CD14-positive monocyte (primary cell): ENCODE data around the gene SPNS3. TPM values are rescaled to one million over a fixed set of nuclear protein-coding genes. Genes with fewer than 3 reads are reported as not detected.

Experiments
- DNase-seq, 3 donors: peaks; one replicate each; pipeline ENCODE4 v3.0.0-alpha.2; 2011 to 2022
- H2AFZ ChIP-seq: 2 replicates; pipeline ENCODE4 v1.6.0; 2012; ENCODE audit warnings: mild to moderate bottlenecking, low read depth, low read length, inconsistent platforms; ENCODE audit not compliant: insufficient read depth, poor library complexity, severe bottlenecking
- H3K27ac ChIP-seq, 2 donors: 1 replicate in 1 of 2; 2 replicates in 1 of 2; pipeline ENCODE4 v1.5.1; 2012 to 2013; ENCODE audit warnings: low read length in 2 of 2, control low read depth in 1 of 2, inconsistent platforms in 1 of 2, low read depth in 1 of 2, mild to moderate bottlenecking in 1 of 2
- H3K27me3 ChIP-seq, 2 donors: one replicate each; pipeline versions ENCODE4 v1.6.0 to v1.6.1; 2011 to 2013; ENCODE audit warnings: low read length in 2 of 2; ENCODE audit not compliant: control insufficient read depth in 2 of 2, insufficient read depth in 2 of 2
- H3K36me3 ChIP-seq, 2 donors: replicated peaks in 1 of 2; 1 replicate in 1 of 2; 2 replicates in 1 of 2; pipeline versions ENCODE4 v1.5.1 to v1.6.1; 2012 to 2013; ENCODE audit warnings: low read length in 2 of 2, control low read depth in 1 of 2, inconsistent platforms in 1 of 2, mild to moderate bottlenecking in 1 of 2; ENCODE audit not compliant: insufficient read depth in 2 of 2, control insufficient read depth in 1 of 2
- H3K4me1 ChIP-seq, 2 donors: 1 replicate in 1 of 2; 2 replicates in 1 of 2; pipeline versions ENCODE4 v1.5.1 to v1.6.1; 2012 to 2013; ENCODE audit warnings: low read length in 2 of 2, control low read depth in 1 of 2, inconsistent platforms in 1 of 2, mild to moderate bottlenecking in 1 of 2, moderate library complexity in 1 of 2; ENCODE audit not compliant: insufficient read depth in 2 of 2, control insufficient read depth in 1 of 2
- H3K4me2 ChIP-seq: replicated peaks from 2 replicates; pipeline ENCODE3; 2012; ENCODE audit warnings: low read length, moderate library complexity, mild to moderate bottlenecking; ENCODE audit not compliant: poor library complexity, severe bottlenecking; ENCODE audit errors: extremely low read depth
- H3K4me3 ChIP-seq, 3 experiments: fragments of 200-600 bp in 1 of 3; sonication (generic) in 1 of 3; replicated peaks in 1 of 3; 1 replicate in 2 of 3; 2 replicates in 1 of 3; pipeline ENCODE4 v1.5.1; 2011 to 2013; ENCODE audit warnings: low read length in 3 of 3, mild to moderate bottlenecking in 3 of 3, control low read depth in 2 of 3, low read depth in 2 of 3, inconsistent platforms in 1 of 3, moderate library complexity in 1 of 3
- H3K79me2 ChIP-seq: 2 replicates; pipeline ENCODE4 v1.6.0; 2012; ENCODE audit warnings: mild to moderate bottlenecking, control low read depth, inconsistent platforms, low read length, moderate library complexity; ENCODE audit not compliant: insufficient read depth
- H3K9ac ChIP-seq: 2 replicates; pipeline ENCODE4 v1.6.0; 2017; ENCODE audit warnings: low read length, mild to moderate bottlenecking; ENCODE audit not compliant: insufficient read depth, poor library complexity, severe bottlenecking
- H3K9me3 ChIP-seq, 2 donors: replicated peaks in 1 of 2; 1 replicate in 1 of 2; 2 replicates in 1 of 2; pipeline versions ENCODE4 v1.5.1 to v1.6.1; 2012 to 2013; ENCODE audit warnings: low read length in 2 of 2, control low read depth in 1 of 2; ENCODE audit not compliant: control insufficient read depth in 1 of 2, insufficient read depth in 1 of 2
- H4K20me1 ChIP-seq: 2 replicates; pipeline ENCODE4 v1.6.0; 2012; ENCODE audit warnings: mild to moderate bottlenecking, low read length, control low read depth, moderate library complexity; ENCODE audit not compliant: insufficient read depth
- H3K27ac Mint-ChIP-seq, 7 donors: one replicate each; pipeline ENCODE4 v1.8.0; 2020; ENCODE audit warnings: mild to moderate bottlenecking in 7 of 7, mixed read lengths in 7 of 7, moderate library complexity in 6 of 7, inconsistent platforms in 2 of 7
- H3K27me3 Mint-ChIP-seq, 3 donors: one replicate each; pipeline ENCODE4 v1.8.0; 2021 to 2022; ENCODE audit warnings: low read depth in 3 of 3, mild to moderate bottlenecking in 3 of 3, mixed read lengths in 3 of 3, moderate library complexity in 3 of 3, inconsistent platforms in 1 of 3
- H3K36me3 Mint-ChIP-seq, 2 donors: one replicate each; pipeline ENCODE4 v1.8.0; 2020; ENCODE audit warnings: mixed read lengths in 2 of 2, inconsistent platforms in 1 of 2, mild to moderate bottlenecking in 1 of 2
- H3K4me1 Mint-ChIP-seq: one replicate; pipeline ENCODE4 v1.8.0; 2020; ENCODE audit warnings: mild to moderate bottlenecking, mixed read lengths
- H3K4me3 Mint-ChIP-seq, 2 donors: one replicate each; pipeline ENCODE4 v1.8.0; 2020; ENCODE audit warnings: mild to moderate bottlenecking in 2 of 2, mixed read lengths in 2 of 2, moderate library complexity in 1 of 2
- H3K9me3 Mint-ChIP-seq, 7 donors: one replicate each; pipeline ENCODE4 v1.8.0; 2020 to 2022; ENCODE audit warnings: mixed read lengths in 7 of 7, mild to moderate bottlenecking in 6 of 7, moderate library complexity in 6 of 7, inconsistent platforms in 2 of 7
- CTCF ChIP-seq: fragments of 200-600 bp; IDR thresholded peaks from one replicate; pipeline ENCODE4 v1.8.0; 2022; ENCODE audit warnings: antibody characterized with exemption, mild to moderate bottlenecking
- WGBS: methylation state at CpG from one replicate; pipeline ENCODE4 v1.1.5; 2013; ENCODE audit warnings: missing lambda C conversion rate; ENCODE audit not compliant: insufficient coverage; 5-methylcytosine and 5-hydroxymethylcytosine counted together
- intact Hi-C, 2 donors: fragments of 100-400 bp; cut with micrococcal nuclease; formaldehyde crosslinking; loops; one replicate each; pipeline versions ENCODE4 v1.15.0 to v1.15.1; 2023
- polyA plus RNA-seq, 3 donors: library from polyadenylated mRNA; depleted of rRNA in 1 of 3; unstranded in 2 of 3; stranded (reverse) in 1 of 3; fragments of 300-500 nt in 2 of 3; fragments of >200 nt in 1 of 3; fragmentation: Illumina TruSeq in 2 of 3; gene quantifications; 1 replicate in 2 of 3; 2 replicates in 1 of 3; pipeline ENCODE4 v1.2.3, GENCODE V29; 2012 to 2021

The SPNS3 gene
- polyA plus RNA-seq, 3 donors = 2.3 to 5.7 (median 4.5) TPM

GRCh38 chr17:4450710-4451316 lies 17.1 kb downstream of the SPNS3 start:
- no peak overlapping the region for H2AFZ ChIP-seq
- H3K4me3 ChIP-seq = no peak overlapping the region
- H3K4me3 Mint-ChIP-seq = no peak overlapping the region
- H3K9me3 Mint-ChIP-seq = no peaks in the 10 kb centered on the region
- intact Hi-C loops = no loop called here
- peaks cover 13% of the 10 kb centered on the region for H3K79me2 ChIP-seq
- no peaks in the 10 kb centered on the region for H4K20me1 ChIP-seq
- no peaks in the 10 kb centered on the region for H3K27me3 ChIP-seq
- H3K36me3 ChIP-seq = peaks cover 7 to 43% of the 10 kb centered on the region in 2 donors
- H3K9ac ChIP-seq = no peak overlapping the region
- H3K27me3 Mint-ChIP-seq = peaks cover 0 to 3% (median 1%) of the 10 kb centered on the region in 3 donors
- H3K4me1 ChIP-seq = peaks cover 8 to 11% of the 10 kb centered on the region in 2 donors
- no peak overlapping the region for H3K4me2 ChIP-seq
- WGBS = 98% methylated on average over 11 of the region's 14 CpGs
- no peak for TF ChIP-seq CTCF
- DNase-seq = no peak
- no peaks in the 10 kb centered on the region for H3K9me3 ChIP-seq
- H3K27ac Mint-ChIP-seq = no peak overlapping the region
- peaks cover 36 to 43% of the 10 kb centered on the region in 2 donors for H3K36me3 Mint-ChIP-seq
- no peak overlapping the region for H3K27ac ChIP-seq
- H3K4me1 Mint-ChIP-seq = peaks cover 24% of the 10 kb centered on the region

- H3K36me3 ChIP-seq = peaks cover 6 to 40% of the 10 kb centered on the region in 2 donors
- no peak overlapping the region for H3K4me3 Mint-ChIP-seq
- peaks cover 20% of the 10 kb centered on the region for H3K4me1 Mint-ChIP-seq
- H3K9ac ChIP-seq = no peak overlapping the region
- peaks cover 0 to 6% (median 0%) of the 10 kb centered on the region in 7 donors for H3K9me3 Mint-ChIP-seq
- no peaks in the 10 kb centered on the region for H4K20me1 ChIP-seq
- peaks cover 8 to 11% of the 10 kb centered on the region in 2 donors for H3K4me1 ChIP-seq
- intact Hi-C loops = no loop called here
- no peak for DNase-seq
- no peak overlapping the region for H3K4me2 ChIP-seq
- H3K79me2 ChIP-seq = no peaks in the 10 kb centered on the region
- no peak overlapping the region for H3K27ac ChIP-seq
- no peak for TF ChIP-seq CTCF
- no peaks in the 10 kb centered on the region for H3K9me3 ChIP-seq
- H2AFZ ChIP-seq = no peak overlapping the region
- peaks cover 29 to 34% of the 10 kb centered on the region in 2 donors for H3K36me3 Mint-ChIP-seq
- no peak overlapping the region for H3K4me3 ChIP-seq
- WGBS = 39% methylated on average over 8 of the region's 9 CpGs
- H3K27ac Mint-ChIP-seq = peak overlapping the region in 1 of 7 donors; percentile 81
- no peaks in the 10 kb centered on the region for H3K27me3 ChIP-seq
- H3K27me3 Mint-ChIP-seq = peaks cover 0 to 5% (median 3%) of the 10 kb centered on the region in 3 donors
These were observed 20.3 kb downstream of the SPNS3 start for GRCh38 chr17:4453812-4454591.
